Sigmoid colon (tissue), 7 donors: ENCODE results near the gene EP400. TPM values are rescaled to one million over a fixed set of nuclear protein-coding genes. Genes with fewer than 3 reads are reported as not detected.

Experiments used
- DNase-seq: peaks from one replicate; pipeline ENCODE4 v3.0.0-alpha.2; 2019
- H3K27ac ChIP-seq, 4 donors: fragments of 200-600 bp; sonication (generic); one replicate each; pipeline ENCODE4 v1.5.1; 2016 to 2019; ENCODE audit warnings: mild to moderate bottlenecking in 1 of 4
- H3K27me3 ChIP-seq, 3 donors: fragments of 200-600 bp; sonication (generic); one replicate each; pipeline ENCODE4 v1.5.1; 2019; ENCODE audit warnings: mild to moderate bottlenecking in 1 of 3
- H3K36me3 ChIP-seq, 4 donors: fragments of 200-600 bp; sonication (generic); one replicate each; pipeline ENCODE4 v1.5.1; 2016 to 2019
- H3K4me1 ChIP-seq, 4 donors: fragments of 200-600 bp; sonication (generic); one replicate each; pipeline ENCODE4 v1.5.1; 2017 to 2019
- H3K4me3 ChIP-seq, 4 donors: fragments of 200-600 bp; sonication (generic); one replicate each; pipeline ENCODE4 v1.5.1; 2017 to 2019; ENCODE audit warnings: mild to moderate bottlenecking in 2 of 4, moderate library complexity in 1 of 4
- H3K9me3 ChIP-seq, 4 donors: fragments of 200-600 bp in 3 of 4; sonication (generic) in 3 of 4; one replicate each; pipeline versions ENCODE4 v1.5.1 to v1.6.1; 2013 to 2019
- CTCF ChIP-seq, 4 experiments: fragments of 450-650 bp in 3 of 4; fragments of 200-600 bp in 1 of 4; IDR thresholded peaks; one replicate each; pipeline ENCODE4 v1.5.1; 2016 to 2019; ENCODE audit warnings: antibody characterized with exemption in 4 of 4, mild to moderate bottlenecking in 3 of 4, moderate library complexity in 2 of 4
- EP300 ChIP-seq, 4 donors: sonication (generic); formaldehyde crosslinking; IDR thresholded peaks; one replicate each; pipeline ENCODE4 v1.6.1; 2017; ENCODE audit warnings: antibody characterized with exemption in 4 of 4
- POLR2A ChIP-seq, 2 donors: fragments of 450-650 bp; IDR thresholded peaks; one replicate each; pipeline ENCODE4 v1.6.1; 2016; ENCODE audit warnings: antibody characterized with exemption in 2 of 2, mild to moderate bottlenecking in 2 of 2, moderate library complexity in 2 of 2
- POLR2AphosphoS5 ChIP-seq, 4 donors: sonication (generic); formaldehyde crosslinking; IDR thresholded peaks; one replicate each; pipeline ENCODE4 v1.6.1; 2017; ENCODE audit warnings: antibody characterized with exemption in 4 of 4
- WGBS, 2 donors: extraction: QIAGEN DNeasy Blood & Tissue Kit; methylation state at CpG; one replicate each; pipeline ENCODE4 v1.1.7; 2013; 5-methylcytosine and 5-hydroxymethylcytosine counted together
- intact Hi-C: fragments of 100-400 bp; cut with DNase I; formaldehyde crosslinking; loops from one replicate; pipeline ENCODE4 v1.15.1; 2023
- polyA plus RNA-seq, 3 donors: library from polyadenylated mRNA; stranded (reverse); fragments of 200-250 nt; gene quantifications; one replicate each; pipeline ENCODE4 v1.2.3, GENCODE V29; 2013
- total RNA-seq, 4 donors: library from RNA; depleted of rRNA; stranded (reverse); fragments of >200 nt; gene quantifications; one replicate each; pipeline ENCODE4 v1.1.0, GENCODE V29; 2016
- donor health status: healthy with polysubstance abuse.
- donor health status: Bipolar disorder and iron deficiency.
- donor health status: healthy.

EP400 gene
- total and polyA plus RNA-seq, 7 donors, result 3.2 to 35.7 (median 14.6) TPM

GRCh38 chr12:132110677-132111076 is 160.9 kb downstream of the EP400 start:
- Histone ChIP-seq H3K4me3 (no peak overlapping the region), H3K36me3 (peaks cover 15 to 77% (median 32%) of the 10 kb centered on the region in 4 donors), H3K4me1 (peaks cover 0 to 8% (median under 1%) of the 10 kb centered on the region in 4 donors), H3K9me3 (no peaks in the 10 kb centered on the region), H3K27ac (no peak overlapping the region), H3K27me3 (no peaks in the 10 kb centered on the region)
- 80 to 95% methylated on average over 3 of the region's 3 CpGs for WGBS, 2 donors
- no peak for TF ChIP-seq EP300 (IDR thresholded peaks at IDR 0.05)
- intact Hi-C loops, result no loop called here
- DNase-seq, result no peak

GRCh38 chr12:132111654-132112304 is 162.0 kb downstream of the EP400 start:
- H3K4me3 ChIP-seq, result no peak overlapping the region
- H3K4me1 ChIP-seq, result peaks cover 0 to 8% (median under 1%) of the 10 kb centered on the region in 4 donors
- H3K36me3 ChIP-seq, result peaks cover 15 to 81% (median 32%) of the 10 kb centered on the region in 4 donors
- intact Hi-C loops, result no loop called here
- TF ChIP-seq POLR2A (IDR thresholded peaks at IDR 0.05) (no peak), CTCF (IDR thresholded peaks at IDR 0.05) (no peak), EP300 (IDR thresholded peaks at IDR 0.05) (no peak), POLR2AphosphoS5 (IDR thresholded peaks at IDR 0.05) (no peak)
- no peak overlapping the region for H3K27ac ChIP-seq
- DNase-seq, result peak; percentile 58
- H3K9me3 ChIP-seq, result no peaks in the 10 kb centered on the region
- WGBS, 2 donors, result 90 to 92% methylated on average over 19 of the region's 19 CpGs
- H3K27me3 ChIP-seq, result no peaks in the 10 kb centered on the region

GRCh38 chr12:132114667-132115066 is 164.9 kb downstream of the EP400 start:
- H3K4me3 ChIP-seq, result no peak overlapping the region
- H3K27me3 ChIP-seq, result no peaks in the 10 kb centered on the region
- peaks cover 0 to 8% (median 0%) of the 10 kb centered on the region in 4 donors for H3K4me1 ChIP-seq
- intact Hi-C loops, result no loop called here
- DNase-seq, result peak; percentile 33
- H3K9me3 ChIP-seq, result no peaks in the 10 kb centered on the region
- H3K27ac ChIP-seq, result no peak overlapping the region
- TF ChIP-seq EP300 (IDR thresholded peaks at IDR 0.05), result no peak
- TF ChIP-seq POLR2AphosphoS5 (IDR thresholded peaks at IDR 0.05), result no peak
- no peak for TF ChIP-seq POLR2A (IDR thresholded peaks at IDR 0.05)
- TF ChIP-seq CTCF (IDR thresholded peaks at IDR 0.05), result no peak
- H3K36me3 ChIP-seq, result peaks cover 15 to 82% (median 33%) of the 10 kb centered on the region in 4 donors
- 95 to 96% methylated on average over 6 of the region's 6 CpGs for WGBS, 2 donors

- no peak for DNase-seq
- H3K36me3 ChIP-seq, result peaks cover 15 to 82% (median 32%) of the 10 kb centered on the region in 4 donors
- no peaks in the 10 kb centered on the region for H3K9me3 ChIP-seq
- 90 to 96% methylated on average over 9 of the region's 9 CpGs for WGBS, 2 donors
- no peak overlapping the region for H3K27ac ChIP-seq
- no peaks in the 10 kb centered on the region for H3K27me3 ChIP-seq
- no peak for TF ChIP-seq POLR2A (IDR thresholded peaks at IDR 0.05)
- TF ChIP-seq CTCF (IDR thresholded peaks at IDR 0.05), result no peak
- no peak for TF ChIP-seq POLR2AphosphoS5 (IDR thresholded peaks at IDR 0.05)
- TF ChIP-seq EP300 (IDR thresholded peaks at IDR 0.05), result no peak
- intact Hi-C loops, result no loop called here
- no peak overlapping the region for H3K4me3 ChIP-seq
- H3K4me1 ChIP-seq, result peaks cover 0 to 8% (median 0%) of the 10 kb centered on the region in 4 donors
Observed at GRCh38 chr12:132115500-132115899, 165.8 kb downstream of the EP400 start.

GRCh38 chr12:132116709-132117557 is 167.2 kb downstream of the EP400 start:
- 97% methylated on average over 58 of the region's 58 CpGs for WGBS, 2 donors
- TF ChIP-seq POLR2A (IDR thresholded peaks at IDR 0.05) (no peak), POLR2AphosphoS5 (IDR thresholded peaks at IDR 0.05) (no peak), EP300 (IDR thresholded peaks at IDR 0.05) (no peak), CTCF (IDR thresholded peaks at IDR 0.05) (no peak)
- Histone ChIP-seq H3K9me3 (no peaks in the 10 kb centered on the region), H3K4me1 (peaks cover 0 to 2% (median 0%) of the 10 kb centered on the region in 4 donors), H3K27me3 (no peaks in the 10 kb centered on the region), H3K27ac (no peak overlapping the region), H3K36me3 (peaks cover 15 to 83% (median 35%) of the 10 kb centered on the region in 4 donors), H3K4me3 (no peak overlapping the region)
- DNase-seq, result peak; percentile 56
- intact Hi-C loops, result no loop called here
